Stimulated activated effector memory CD8-positive, alpha-beta T cell treated with anti-CD3 and anti-CD28 coated beads, Interleukin-12 subunit alpha, Interleukin-12 subunit beta, amount 100 ng/mL, for 72 hours (primary cell): ENCODE measurements around the gene HSF4.

Source experiments
- ATAC-seq: fragments of 150-1000 bp; cut with Tn5 transposase; 2 replicates; pipeline ENCODE4 v1.10.0; 2021
- DNase-seq, 2 donors: peaks; one replicate each; pipeline ENCODE4 v3.0.0; 2021 to 2022; ENCODE audit warnings: low spot score in 2 of 2
- H3K27ac Mint-ChIP-seq: one replicate; pipeline ENCODE4 v1.8.0; 2022; ENCODE audit warnings: mild to moderate bottlenecking, mixed read lengths
- H3K36me3 Mint-ChIP-seq: one replicate; pipeline ENCODE4 v1.8.0; 2022; ENCODE audit warnings: mild to moderate bottlenecking, mixed read lengths
- H3K4me1 Mint-ChIP-seq: one replicate; pipeline ENCODE4 v1.8.0; 2022; ENCODE audit warnings: mixed read lengths
- H3K4me3 Mint-ChIP-seq: one replicate; pipeline ENCODE4 v1.8.0; 2022; ENCODE audit warnings: mild to moderate bottlenecking, mixed read lengths
- H3K9me3 Mint-ChIP-seq: one replicate; pipeline ENCODE4 v1.8.0; 2022; ENCODE audit warnings: mixed read lengths

HSF4 gene

DNA sequence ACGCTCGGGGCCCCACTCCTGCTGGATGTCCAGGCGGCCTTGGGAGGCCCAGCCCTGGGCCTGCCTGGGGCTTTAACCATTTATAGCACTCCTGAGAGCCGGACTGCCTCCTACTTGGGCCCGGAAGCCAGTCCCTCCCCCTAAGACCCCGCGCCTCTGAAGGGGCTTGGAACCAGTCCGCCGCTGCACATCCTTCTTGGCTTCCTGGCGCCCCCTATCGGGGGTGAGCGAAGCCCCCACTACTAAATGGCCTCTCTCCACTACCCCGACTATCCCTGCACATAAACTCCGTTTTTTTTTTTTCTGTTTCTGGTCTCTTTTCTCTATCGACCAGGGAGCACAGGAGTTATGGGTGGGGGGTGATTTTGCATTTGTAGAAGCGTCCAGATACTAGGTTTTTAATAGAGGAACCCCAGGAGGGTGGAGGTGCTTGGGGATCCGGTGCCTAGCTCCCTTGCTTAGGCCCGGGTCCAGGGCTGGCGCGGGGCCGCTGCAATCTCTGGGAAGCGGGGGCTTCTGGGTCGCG, 5.2 kb downstream of the HSF4 start:
- peak in 1 of 2 donors; percentile 72 for DNase-seq
- peaks cover 81% of the 10 kb centered on the region for H3K36me3 Mint-ChIP-seq
- H3K4me1 Mint-ChIP-seq: peaks cover 80% of the 10 kb centered on the region
- H3K27ac Mint-ChIP-seq: peak overlapping the region; percentile 67
- no peaks in the 10 kb centered on the region for H3K9me3 Mint-ChIP-seq
- ATAC-seq: no peak
- peak overlapping the region; percentile 95 for H3K4me3 Mint-ChIP-seq

DNA sequence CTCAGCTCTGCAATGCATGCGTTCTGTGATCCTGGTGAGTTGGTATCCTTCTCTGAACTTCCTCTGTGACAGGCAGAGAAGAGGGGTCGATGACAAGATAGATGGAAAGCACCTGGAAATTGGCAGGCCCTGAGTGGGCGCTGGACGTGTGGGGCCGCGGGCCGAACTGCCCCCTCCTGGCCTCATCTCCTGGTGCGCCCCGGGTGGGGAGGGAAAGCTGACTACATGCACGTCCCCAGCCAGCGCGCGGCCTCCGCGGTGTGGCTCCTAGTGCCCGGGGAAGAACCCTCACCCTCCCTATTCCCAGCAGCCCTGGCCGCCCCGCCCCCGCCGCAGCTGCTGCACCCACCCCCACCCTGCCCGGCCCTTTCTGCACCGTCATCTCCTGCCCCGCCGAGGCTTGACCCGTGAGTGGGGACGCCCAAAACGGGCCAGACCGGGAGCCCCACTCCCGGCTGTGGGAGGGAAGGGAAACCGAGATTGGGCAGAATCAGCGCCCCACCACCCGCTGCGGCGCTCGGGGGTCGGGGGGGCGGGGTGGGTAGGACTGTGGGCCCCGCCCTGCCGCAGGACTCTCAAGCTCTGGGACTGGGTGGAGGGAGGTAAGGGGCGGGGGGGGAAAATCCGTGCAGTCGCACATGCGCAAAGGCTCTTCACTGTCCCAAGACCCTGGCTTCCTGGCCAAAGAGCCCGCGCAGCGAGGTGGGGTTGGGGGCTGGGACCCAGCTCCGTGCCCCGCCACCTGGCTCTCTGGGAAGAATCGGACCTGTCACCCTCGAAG, 5.8 kb downstream of the HSF4 start, which contains the start of gene NOL3:
NOL3 (plus strand) TSS at position 371 of the 781 bp plus-strand sequence.
- Mint-ChIP-seq H3K4me1 (peaks cover 81% of the 10 kb centered on the region), H3K27ac (peak within 1 kb of the TSS; percentile 77), H3K9me3 (no peaks in the 10 kb centered on the region), H3K4me3 (peak within 1 kb of the TSS; percentile 95), H3K36me3 (peaks cover 84% of the 10 kb centered on the region)
- ATAC-seq (peak; percentile 66), DNase-seq (peak; percentile 55 to 74)

DNA sequence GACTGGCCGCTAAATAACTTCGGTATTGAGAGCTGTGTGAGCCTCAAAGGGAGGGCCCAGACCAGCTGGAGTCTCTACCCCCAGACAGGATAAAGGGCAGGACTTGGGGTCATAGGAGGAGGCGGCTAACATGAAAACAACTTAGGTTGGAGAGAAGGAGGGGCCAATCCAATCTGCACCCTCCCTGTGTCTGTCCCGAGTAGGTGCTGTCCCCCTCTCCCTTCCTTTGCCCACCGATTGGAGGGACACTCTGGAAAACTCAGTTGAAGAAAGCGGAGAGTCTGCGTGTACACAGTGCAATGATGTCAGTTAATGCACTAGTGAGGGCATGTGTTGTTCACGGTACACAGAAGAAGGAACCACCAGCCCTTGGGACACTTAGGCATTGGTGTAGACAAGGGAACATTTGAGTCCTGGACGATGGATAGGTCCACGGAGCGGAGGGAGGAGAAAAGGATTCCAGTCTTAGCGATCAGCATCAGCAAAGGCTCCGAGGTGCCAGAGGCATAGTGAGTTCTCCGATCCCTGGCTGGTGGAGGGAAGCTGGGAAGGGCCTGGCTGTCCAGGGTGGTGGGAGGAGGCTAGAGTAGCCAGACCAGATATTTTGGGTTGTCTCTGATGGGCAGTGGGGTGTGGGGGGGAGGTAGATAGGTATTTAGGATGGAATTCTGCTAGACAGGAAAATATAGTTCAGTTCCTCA, 6.6 kb downstream of the HSF4 start:
- ATAC-seq (peak; percentile 26), DNase-seq (no peak)
- Mint-ChIP-seq H3K9me3 (no peaks in the 10 kb centered on the region), H3K36me3 (peaks cover 88% of the 10 kb centered on the region), H3K4me3 (peak overlapping the region; percentile 95), H3K27ac (peak overlapping the region; percentile 77), H3K4me1 (peaks cover 84% of the 10 kb centered on the region)

DNA sequence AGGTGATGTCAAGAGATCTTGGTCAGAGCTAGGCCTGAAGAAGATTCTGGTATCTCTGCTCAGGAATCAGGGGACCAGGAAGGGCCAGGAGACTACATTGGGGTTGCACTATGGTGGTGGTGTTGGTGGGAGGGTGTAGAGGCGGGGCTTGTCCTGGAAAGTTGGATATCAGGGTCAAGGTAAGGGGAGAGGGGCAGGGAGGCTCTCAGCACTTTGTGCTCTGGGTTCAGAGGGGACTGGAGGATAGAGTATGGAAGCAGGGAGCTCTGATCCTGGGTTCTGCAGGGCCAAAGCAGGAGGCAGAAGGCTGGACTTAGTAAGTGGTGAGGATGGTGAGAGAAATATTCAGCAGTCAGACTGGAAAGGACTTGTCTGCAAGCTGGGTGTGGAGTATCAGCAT, 8.8 kb downstream of the HSF4 start:
- Mint-ChIP-seq H3K4me3 (peak overlapping the region; percentile 95), H3K4me1 (peaks cover 88% of the 10 kb centered on the region), H3K9me3 (no peaks in the 10 kb centered on the region), H3K27ac (peak overlapping the region; percentile 93), H3K36me3 (peaks cover 87% of the 10 kb centered on the region)
- no peak for ATAC-seq
- no peak for DNase-seq

DNA sequence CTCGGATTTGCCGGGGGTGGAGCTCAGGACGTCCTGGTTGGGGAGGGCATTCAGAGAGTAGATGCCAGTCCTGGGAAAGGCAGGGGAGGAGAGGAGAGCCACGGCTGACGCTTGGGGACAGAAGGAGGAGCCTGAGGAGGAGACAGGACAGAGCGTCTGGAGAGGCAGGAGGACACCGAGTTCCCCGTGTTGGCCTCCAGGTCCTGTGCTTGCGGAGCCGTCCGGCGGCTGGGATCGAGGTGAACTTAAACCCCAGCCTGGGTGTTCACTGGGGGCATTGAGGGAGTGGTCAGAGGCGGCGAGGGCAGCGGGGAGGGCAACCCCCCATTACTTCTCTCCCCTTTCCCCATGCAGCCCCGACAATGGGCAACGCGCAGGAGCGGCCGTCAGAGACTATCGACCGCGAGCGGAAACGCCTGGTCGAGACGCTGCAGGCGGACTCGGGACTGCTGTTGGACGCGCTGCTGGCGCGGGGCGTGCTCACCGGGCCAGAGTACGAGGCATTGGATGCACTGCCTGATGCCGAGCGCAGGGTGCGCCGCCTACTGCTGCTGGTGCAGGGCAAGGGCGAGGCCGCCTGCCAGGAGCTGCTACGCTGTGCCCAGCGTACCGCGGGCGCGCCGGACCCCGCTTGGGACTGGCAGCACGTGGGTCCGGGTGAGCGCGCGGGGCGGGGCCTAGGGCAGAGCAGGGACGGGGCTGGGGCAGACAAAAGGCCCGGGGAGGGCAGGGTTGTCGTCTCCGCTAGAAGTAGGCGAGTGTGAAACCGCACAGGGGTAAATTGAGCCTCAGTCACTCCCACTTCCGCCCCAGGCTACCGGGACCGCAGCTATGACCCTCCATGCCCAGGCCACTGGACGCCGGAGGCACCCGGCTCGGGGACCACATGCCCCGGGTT, 9.5 kb downstream of the HSF4 start:
- DNase-seq (peak; percentile 58 to 80), ATAC-seq (peak; percentile 68)
- Mint-ChIP-seq H3K36me3 (peaks cover 87% of the 10 kb centered on the region), H3K27ac (peak overlapping the region; percentile 93), H3K9me3 (no peaks in the 10 kb centered on the region), H3K4me1 (peaks cover 88% of the 10 kb centered on the region), H3K4me3 (peak overlapping the region; percentile 95)

DNA sequence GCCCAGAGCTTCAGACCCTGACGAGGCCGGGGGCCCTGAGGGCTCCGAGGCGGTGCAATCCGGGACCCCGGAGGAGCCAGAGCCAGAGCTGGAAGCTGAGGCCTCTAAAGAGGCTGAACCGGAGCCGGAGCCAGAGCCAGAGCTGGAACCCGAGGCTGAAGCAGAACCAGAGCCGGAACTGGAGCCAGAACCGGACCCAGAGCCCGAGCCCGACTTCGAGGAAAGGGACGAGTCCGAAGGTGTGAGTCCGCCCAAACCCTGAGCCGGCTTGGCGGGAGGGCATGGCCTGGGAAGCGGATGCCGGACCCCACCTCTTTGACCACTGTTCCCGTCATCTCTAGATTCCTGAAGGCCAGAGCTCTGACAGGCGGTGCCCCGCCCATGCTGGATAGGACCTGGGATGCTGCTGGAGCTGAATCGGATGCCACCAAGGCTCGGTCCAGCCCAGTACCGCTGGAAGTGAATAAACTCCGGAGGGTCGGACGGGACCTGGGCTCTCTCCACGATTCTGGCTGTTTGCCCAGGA, 10.2 kb downstream of the HSF4 start:
- H3K27ac Mint-ChIP-seq: peak overlapping the region; percentile 93
- peaks cover 85% of the 10 kb centered on the region for H3K36me3 Mint-ChIP-seq
- peak in 1 of 2 donors; percentile 39 for DNase-seq
- H3K9me3 Mint-ChIP-seq: no peaks in the 10 kb centered on the region
- peak overlapping the region; percentile 95 for H3K4me3 Mint-ChIP-seq
- peaks cover 87% of the 10 kb centered on the region for H3K4me1 Mint-ChIP-seq
- no peak for ATAC-seq

DNA sequence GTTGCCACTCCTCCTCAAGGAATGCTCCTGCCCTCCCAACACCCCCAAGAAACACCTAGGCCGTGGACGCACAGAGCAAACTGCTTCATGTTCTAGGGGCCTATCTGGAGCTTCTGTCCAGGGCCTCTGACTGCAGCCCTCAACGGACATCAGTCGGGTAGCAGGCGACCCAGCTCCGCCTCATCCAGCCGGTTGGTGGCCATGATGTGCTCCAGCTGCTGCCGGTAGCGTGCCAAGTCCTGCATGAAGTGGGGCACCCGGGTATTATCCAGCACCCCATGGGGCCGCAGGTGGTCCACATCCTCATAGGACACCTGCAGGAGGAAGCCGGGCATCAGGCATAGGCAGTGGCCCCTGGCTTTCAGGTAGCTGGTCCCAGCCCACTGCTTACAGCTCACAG, 12.1 kb downstream of the HSF4 start:
- peaks cover 73% of the 10 kb centered on the region for H3K36me3 Mint-ChIP-seq
- no peaks in the 10 kb centered on the region for H3K9me3 Mint-ChIP-seq
- peaks cover 71% of the 10 kb centered on the region for H3K4me1 Mint-ChIP-seq
- ATAC-seq (no peak), DNase-seq (no peak)
- H3K4me3 Mint-ChIP-seq: peak overlapping the region; percentile 95
- H3K27ac Mint-ChIP-seq: no peak overlapping the region

DNA sequence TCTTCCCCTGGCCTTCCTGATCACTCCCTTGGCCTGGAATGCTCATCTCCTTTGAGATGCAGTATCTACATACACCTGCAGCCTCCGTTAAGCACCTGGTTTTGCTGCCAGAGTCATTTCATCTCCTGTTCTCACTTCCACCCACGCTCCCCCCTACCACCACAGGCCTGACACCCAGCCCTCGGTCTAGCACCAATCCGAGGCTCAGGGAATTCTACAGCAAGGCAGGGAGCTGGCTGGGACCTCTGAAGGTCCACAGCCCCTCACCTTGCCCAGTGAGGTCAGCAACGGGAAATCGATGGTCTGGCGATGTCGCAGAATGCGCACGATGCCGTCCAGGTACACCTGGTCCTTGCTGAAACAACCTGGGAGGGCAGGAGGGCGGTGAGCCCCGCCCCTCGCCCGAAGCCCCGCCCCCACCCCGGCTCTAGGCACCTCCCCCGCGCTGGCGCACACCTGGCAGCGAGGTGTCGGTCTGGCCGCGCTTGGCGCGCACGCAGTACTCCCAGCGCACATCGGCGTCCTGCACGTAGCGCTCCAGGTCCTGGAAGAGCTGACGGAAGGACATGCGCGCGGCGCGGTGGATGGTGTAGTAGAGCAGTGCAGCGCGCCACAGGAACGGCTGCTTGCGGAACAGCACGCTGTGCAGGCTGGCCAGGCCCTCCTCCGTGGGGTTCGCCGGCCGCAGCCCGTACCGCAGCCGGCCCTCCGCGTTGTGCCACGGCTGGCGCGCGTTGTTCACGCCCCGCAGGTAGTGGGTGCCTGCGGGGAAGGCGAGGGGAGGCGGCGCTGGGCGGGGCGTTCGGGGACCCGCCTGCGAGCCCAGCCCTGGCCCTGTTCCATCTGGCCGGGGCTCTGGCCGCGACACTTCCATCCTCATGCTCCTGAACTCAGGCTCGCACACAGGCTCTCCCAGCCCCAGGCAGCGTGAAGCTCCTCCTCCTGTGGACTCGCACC, 13.5 kb downstream of the HSF4 start:
- H3K4me1 Mint-ChIP-seq: peaks cover 62% of the 10 kb centered on the region
- peaks cover 67% of the 10 kb centered on the region for H3K36me3 Mint-ChIP-seq
- ATAC-seq (peak; percentile 59), DNase-seq (no peak)
- peak overlapping the region; percentile 24 for H3K27ac Mint-ChIP-seq
- H3K9me3 Mint-ChIP-seq: no peaks in the 10 kb centered on the region
- peak overlapping the region; percentile 95 for H3K4me3 Mint-ChIP-seq

DNA sequence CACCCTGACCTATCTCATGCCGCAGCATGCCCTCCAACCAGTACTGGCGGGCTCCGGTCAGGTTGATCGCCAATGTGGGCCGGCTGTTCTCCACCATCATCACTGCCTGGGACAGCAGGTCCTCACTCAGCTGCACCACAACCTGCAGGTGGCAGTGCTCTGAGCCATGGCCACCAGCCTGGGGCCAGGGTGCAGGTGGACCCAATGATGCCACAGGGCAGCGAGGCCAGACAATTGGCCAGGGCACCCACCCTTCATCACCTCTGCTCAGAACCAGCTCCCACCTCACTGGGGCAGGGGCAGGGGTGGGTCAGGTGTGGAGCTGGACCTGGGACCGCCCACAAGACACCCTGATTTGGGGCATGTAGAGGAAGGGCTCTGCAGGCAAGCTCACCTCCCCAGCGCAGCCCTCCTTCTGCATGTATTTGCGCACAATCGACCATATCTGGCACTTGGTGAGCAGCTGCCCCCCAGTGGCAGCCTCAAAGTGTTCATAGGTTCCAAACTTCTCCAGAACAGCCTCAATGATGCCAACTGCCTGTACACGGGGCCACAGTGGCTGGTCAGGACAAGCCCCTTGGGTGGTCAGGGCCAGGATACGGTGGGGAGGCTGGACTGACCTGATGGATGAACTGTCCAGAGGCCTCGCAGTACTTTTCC, 15.0 kb downstream of the HSF4 start:
- H3K9me3 Mint-ChIP-seq: no peaks in the 10 kb centered on the region
- no peak overlapping the region for H3K27ac Mint-ChIP-seq
- H3K4me3 Mint-ChIP-seq: peak overlapping the region; percentile 95
- DNase-seq (no peak), ATAC-seq (no peak)
- peaks cover 52% of the 10 kb centered on the region for H3K36me3 Mint-ChIP-seq
- H3K4me1 Mint-ChIP-seq: peaks cover 53% of the 10 kb centered on the region

DNA sequence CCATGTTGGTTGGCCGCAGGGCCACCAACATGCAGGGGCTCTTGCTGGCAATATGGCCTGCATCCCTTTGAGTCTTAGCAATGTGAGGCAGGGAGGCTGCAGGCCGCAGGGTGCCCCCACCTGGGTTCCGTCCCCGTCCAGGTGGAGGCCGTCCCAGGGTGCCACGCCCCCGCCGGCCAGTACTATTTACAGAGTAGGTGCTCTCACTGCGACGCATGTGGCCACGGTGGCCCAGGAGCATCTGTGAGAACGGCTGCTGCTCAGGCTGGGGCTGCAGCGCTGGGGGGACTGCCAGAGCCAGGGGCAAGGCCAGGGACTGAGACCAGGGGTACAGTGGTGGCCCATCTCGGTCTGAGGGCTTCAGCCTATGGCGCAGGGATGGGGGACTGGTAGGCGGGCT, 15.6 kb downstream of the HSF4 start:
- no peaks in the 10 kb centered on the region for H3K9me3 Mint-ChIP-seq
- peak overlapping the region; percentile 95 for H3K4me3 Mint-ChIP-seq

DNA sequence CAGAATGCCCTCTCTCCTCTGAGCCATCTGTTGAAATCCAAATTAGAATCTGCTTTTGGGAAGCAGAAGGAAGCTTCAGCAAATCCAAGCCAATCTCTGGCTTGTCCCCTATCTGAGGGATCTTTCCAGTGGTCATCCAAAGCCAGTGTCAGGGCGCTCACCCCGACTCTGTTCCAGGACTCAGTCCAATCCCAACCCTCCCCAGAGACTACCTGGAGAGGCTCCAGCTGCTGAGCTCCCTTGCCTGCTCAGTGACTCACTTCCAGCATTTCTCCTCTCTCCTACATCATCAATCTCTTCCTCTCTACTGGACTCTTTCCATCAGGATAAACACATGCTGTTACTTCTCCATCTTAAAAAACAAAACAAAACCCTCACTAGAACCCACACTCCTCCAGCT, 16.8 kb downstream of the HSF4 start:
- DNase-seq (no peak), ATAC-seq (no peak)
- H3K4me1 Mint-ChIP-seq: peaks cover 47% of the 10 kb centered on the region
- H3K36me3 Mint-ChIP-seq: peaks cover 41% of the 10 kb centered on the region
- no peak overlapping the region for H3K27ac Mint-ChIP-seq
- H3K9me3 Mint-ChIP-seq: no peaks in the 10 kb centered on the region
- no peak overlapping the region for H3K4me3 Mint-ChIP-seq

More for the DNA sequence above, 15.6 kb downstream of the HSF4 start:
- Mint-ChIP-seq H3K4me1 (peaks cover 53% of the 10 kb centered on the region), H3K36me3 (peaks cover 49% of the 10 kb centered on the region), H3K27ac (no peak overlapping the region)
- no peak for ATAC-seq
- DNase-seq: no peak

DNA sequence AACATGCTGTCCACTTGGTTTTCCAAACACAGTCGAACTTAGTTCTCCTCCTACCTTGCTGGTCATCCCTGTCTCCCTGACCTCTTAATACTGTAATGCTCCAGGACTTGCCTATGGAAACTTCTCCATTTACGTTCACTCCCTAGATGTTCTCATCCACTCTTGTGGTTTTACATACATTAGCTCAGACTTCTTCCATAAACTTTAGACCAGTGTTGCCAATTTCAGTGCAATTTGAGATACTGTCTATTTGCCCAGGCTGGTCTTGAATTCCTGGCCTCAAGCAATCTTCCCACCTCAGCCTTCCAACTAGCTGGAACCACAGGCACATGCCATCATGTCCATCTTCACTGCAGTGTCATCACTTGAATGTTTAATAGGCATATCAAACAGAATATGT, 17.7 kb downstream of the HSF4 start:
- Mint-ChIP-seq H3K4me1 (peaks cover 39% of the 10 kb centered on the region), H3K36me3 (peaks cover 31% of the 10 kb centered on the region), H3K27ac (no peak overlapping the region), H3K9me3 (no peaks in the 10 kb centered on the region), H3K4me3 (no peak overlapping the region)
- no peak for ATAC-seq
- DNase-seq: no peak

DNA sequence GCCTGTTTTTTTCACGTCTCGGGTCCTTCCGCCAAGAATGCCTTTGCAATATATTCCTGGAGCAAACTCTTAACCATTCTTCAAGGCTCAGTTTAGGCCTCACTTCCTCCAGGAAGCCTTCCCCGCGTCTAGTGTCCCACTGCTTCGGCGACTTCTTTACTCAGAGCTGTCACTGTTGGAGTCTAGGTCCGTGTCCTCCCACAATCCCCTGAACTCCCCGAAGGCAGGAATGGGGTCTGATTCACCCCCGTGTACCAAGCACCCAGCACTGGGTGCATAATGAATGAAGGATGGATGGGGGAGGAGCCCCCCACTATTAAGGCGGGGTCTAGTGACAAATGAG, 18.7 kb downstream of the HSF4 start:
- H3K4me3 Mint-ChIP-seq: no peak overlapping the region
- DNase-seq: no peak
- H3K9me3 Mint-ChIP-seq: no peaks in the 10 kb centered on the region
- peaks cover 29% of the 10 kb centered on the region for H3K4me1 Mint-ChIP-seq
- ATAC-seq: no peak
- no peak overlapping the region for H3K27ac Mint-ChIP-seq
- H3K36me3 Mint-ChIP-seq: peaks cover 23% of the 10 kb centered on the region
